SK-N-SH treated with all-trans-retinoic acid at 6 μM for 48 hours (cell line): Measurements from ENCODE around the gene HSPB8.
"Not testable (repeated sequence)": the region's sequence is repeated elsewhere in the genome, so short reads cannot be mapped to it uniquely, and the experiment has no call there.

Source experiments
- ATAC-seq: fragments of 200-7000 bp; cut with Tn5 transposase; 3 replicates; pipeline ENCODE4 v1.9.1; 2020; ENCODE audit warnings: mild to moderate bottlenecking, moderate library complexity
- ARNTL ChIP-seq: fragments of 450-650 bp; formaldehyde crosslinking; IDR thresholded peaks from 2 replicates; pipeline ENCODE4 v1.5.0; 2020; ENCODE audit warnings: low read depth, mild to moderate bottlenecking, moderate library complexity, borderline replicate concordance
- BACH2 ChIP-seq: fragments of 250-450 bp; sonication (Bioruptor Pico); IDR thresholded peaks from 2 replicates; pipeline ENCODE4 v1.9.0; 2021; ENCODE audit warnings: mild to moderate bottlenecking, borderline replicate concordance
- ESRRG ChIP-seq: fragments of 250-450 bp; sonication (Bioruptor Pico); IDR thresholded peaks from 2 replicates; pipeline ENCODE4 v1.6.1; 2021; ENCODE audit warnings: mild to moderate bottlenecking
- GLIS3 ChIP-seq: fragments of 250-450 bp; sonication (Bioruptor Pico); IDR thresholded peaks from 2 replicates; pipeline ENCODE4 v1.5.0; 2020; ENCODE audit warnings: mild to moderate bottlenecking, moderate library complexity
- ISL1 ChIP-seq: fragments of 250-450 bp; sonication (Bioruptor Pico); IDR thresholded peaks from 2 replicates; pipeline ENCODE4 v2.1.2; 2022; ENCODE audit warnings: mild to moderate bottlenecking, moderate library complexity
- OSR1 ChIP-seq: fragments of 250-450 bp; sonication (Bioruptor Pico); IDR thresholded peaks from 2 replicates; pipeline ENCODE4 v1.8.0; 2022; ENCODE audit warnings: moderate library complexity, mild to moderate bottlenecking, inconsistent platforms
- PATZ1 ChIP-seq: fragments of 250-450 bp; sonication (Bioruptor Pico); IDR thresholded peaks from 2 replicates; pipeline ENCODE4 v1.8.0; 2020; ENCODE audit warnings: mild to moderate bottlenecking, moderate library complexity, borderline replicate concordance
- PPARA ChIP-seq: fragments of 250-450 bp; sonication (Bioruptor Pico); IDR thresholded peaks from 2 replicates; pipeline ENCODE4 v1.5.0; 2020; ENCODE audit warnings: mild to moderate bottlenecking, borderline replicate concordance
- RARB ChIP-seq: fragments of 250-450 bp; sonication (Bioruptor Pico); IDR thresholded peaks from 2 replicates; pipeline ENCODE4 v1.8.0; 2021; ENCODE audit warnings: mild to moderate bottlenecking, moderate library complexity
- TOX ChIP-seq: fragments of 250-450 bp; sonication (Bioruptor Pico); IDR thresholded peaks from 2 replicates; pipeline ENCODE4 v1.8.0; 2021; ENCODE audit warnings: mild to moderate bottlenecking, moderate library complexity, borderline replicate concordance
- TSHZ2 ChIP-seq: fragments of 250-450 bp; sonication (Bioruptor Pico); IDR thresholded peaks from 2 replicates; pipeline ENCODE4 v1.5.0; 2020; ENCODE audit warnings: mild to moderate bottlenecking, moderate library complexity
- ZC3H10 ChIP-seq: fragments of 250-450 bp; sonication (Bioruptor Pico); IDR thresholded peaks from 2 replicates; pipeline ENCODE4 v1.5.1; 2021; ENCODE audit warnings: mild to moderate bottlenecking, moderate library complexity
- ZFP3 ChIP-seq: fragments of 250-450 bp; sonication (Bioruptor Pico); IDR thresholded peaks from 2 replicates; pipeline ENCODE4 v1.5.0; 2020; ENCODE audit warnings: mild to moderate bottlenecking, moderate library complexity
- ZFP30 ChIP-seq: fragments of 450-650 bp; formaldehyde crosslinking; IDR thresholded peaks from 2 replicates; pipeline ENCODE4 v1.5.0; 2022; ENCODE audit warnings: mild to moderate bottlenecking, moderate library complexity
- ZNF565 ChIP-seq: fragments of 450-650 bp; formaldehyde crosslinking; conservative IDR thresholded peaks from 2 replicates; pipeline ENCODE4 v1.5.0; 2020; ENCODE audit warnings: low read depth, mild to moderate bottlenecking, moderate library complexity
- ZNF70 ChIP-seq: fragments of 450-650 bp; formaldehyde crosslinking; IDR thresholded peaks from 2 replicates; pipeline ENCODE4 v1.5.0; 2020; ENCODE audit warnings: mild to moderate bottlenecking, moderate library complexity
- TF ChIP-seq, protein P1 (sequence below): fragments of 250-450 bp; sonication (Bioruptor Pico); IDR thresholded peaks from 2 replicates; pipeline ENCODE4 v1.5.1; 2021; ENCODE audit warnings: mild to moderate bottlenecking, moderate library complexity
- TF ChIP-seq, protein P2 (sequence below): fragments of 250-450 bp; sonication (Bioruptor Pico); IDR thresholded peaks from 2 replicates; pipeline ENCODE4 v1.8.0; 2021; ENCODE audit warnings: low read depth, mild to moderate bottlenecking, moderate library complexity, borderline replicate concordance

Gene HSPB8

DNA sequence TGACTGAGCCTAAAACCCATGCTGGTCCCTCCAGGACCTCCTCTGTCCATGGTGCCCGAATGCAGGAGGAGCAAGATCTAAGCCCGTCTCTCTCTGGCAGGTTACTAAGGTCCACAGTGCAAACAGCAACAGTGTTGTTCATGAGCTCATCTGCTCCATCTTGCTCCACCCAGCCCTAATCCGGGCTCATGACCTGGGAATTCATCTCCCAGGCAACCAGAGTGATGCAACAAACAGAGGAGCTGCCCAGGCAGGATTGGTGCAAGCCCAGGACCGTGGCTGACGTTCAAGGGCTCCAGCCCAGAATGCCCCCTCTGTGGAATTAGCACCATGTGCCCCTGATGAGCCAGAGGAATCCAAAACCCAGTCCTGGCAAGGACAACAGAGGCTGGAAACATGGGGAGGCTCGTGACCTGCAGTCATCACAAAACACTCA, 29.9 kb downstream of the HSPB8 start:
- no peak for ATAC-seq
- TF ChIP-seq PATZ1 (CRISPR knock-in tag) (no peak), ZFP3 (no peak), ZNF565 (CRISPR knock-in tag) (no peak), TSHZ2 (CRISPR knock-in tag) (no peak), ARNTL (no peak)
- TF ChIP-seq, protein P1, sequence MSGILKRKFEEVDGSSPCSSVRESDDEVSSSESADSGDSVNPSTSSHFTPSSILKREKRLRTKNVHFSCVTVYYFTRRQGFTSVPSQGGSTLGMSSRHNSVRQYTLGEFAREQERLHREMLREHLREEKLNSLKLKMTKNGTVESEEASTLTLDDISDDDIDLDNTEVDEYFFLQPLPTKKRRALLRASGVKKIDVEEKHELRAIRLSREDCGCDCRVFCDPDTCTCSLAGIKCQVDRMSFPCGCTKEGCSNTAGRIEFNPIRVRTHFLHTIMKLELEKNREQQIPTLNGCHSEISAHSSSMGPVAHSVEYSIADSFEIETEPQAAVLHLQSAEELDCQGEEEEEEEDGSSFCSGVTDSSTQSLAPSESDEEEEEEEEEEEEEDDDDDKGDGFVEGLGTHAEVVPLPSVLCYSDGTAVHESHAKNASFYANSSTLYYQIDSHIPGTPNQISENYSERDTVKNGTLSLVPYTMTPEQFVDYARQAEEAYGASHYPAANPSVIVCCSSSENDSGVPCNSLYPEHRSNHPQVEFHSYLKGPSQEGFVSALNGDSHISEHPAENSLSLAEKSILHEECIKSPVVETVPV (CRISPR knock-in tag) = no peak

- TF ChIP-seq BACH2 (CRISPR knock-in tag) = no peak
- no peak for TF ChIP-seq TOX (CRISPR knock-in tag)
- TF ChIP-seq OSR1 = no peak
- TF ChIP-seq ZFP30 = no peak
- no peak for TF ChIP-seq ISL1 (CRISPR knock-in tag)
- TF ChIP-seq, protein P2, sequence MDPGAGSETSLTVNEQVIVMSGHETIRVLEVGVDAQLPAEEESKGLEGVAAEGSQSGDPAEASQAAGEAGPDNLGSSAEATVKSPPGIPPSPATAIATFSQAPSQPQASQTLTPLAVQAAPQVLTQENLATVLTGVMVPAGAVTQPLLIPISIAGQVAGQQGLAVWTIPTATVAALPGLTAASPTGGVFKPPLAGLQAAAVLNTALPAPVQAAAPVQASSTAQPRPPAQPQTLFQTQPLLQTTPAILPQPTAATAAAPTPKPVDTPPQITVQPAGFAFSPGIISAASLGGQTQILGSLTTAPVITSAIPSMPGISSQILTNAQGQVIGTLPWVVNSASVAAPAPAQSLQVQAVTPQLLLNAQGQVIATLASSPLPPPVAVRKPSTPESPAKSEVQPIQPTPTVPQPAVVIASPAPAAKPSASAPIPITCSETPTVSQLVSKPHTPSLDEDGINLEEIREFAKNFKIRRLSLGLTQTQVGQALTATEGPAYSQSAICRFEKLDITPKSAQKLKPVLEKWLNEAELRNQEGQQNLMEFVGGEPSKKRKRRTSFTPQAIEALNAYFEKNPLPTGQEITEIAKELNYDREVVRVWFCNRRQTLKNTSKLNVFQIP (CRISPR knock-in tag) = no peak
- no peak for TF ChIP-seq ZNF565 (CRISPR knock-in tag)
- TF ChIP-seq GLIS3 (CRISPR knock-in tag) = no peak
- TF ChIP-seq ZNF70 (CRISPR knock-in tag) = no peak
- TF ChIP-seq ESRRG (CRISPR knock-in tag) = no peak
- no peak for TF ChIP-seq ZFP3
- no peak for TF ChIP-seq PPARA (CRISPR knock-in tag)
- TF ChIP-seq TSHZ2 (CRISPR knock-in tag) = no peak
- no peak for TF ChIP-seq ZC3H10
- no peak for TF ChIP-seq PATZ1 (CRISPR knock-in tag)
- no peak for ATAC-seq
These were observed 33.2 kb downstream of the HSPB8 start for GRCh38 chr12:119211884-119212283.

GRCh38 chr12:119216084-119216483, 37.4 kb downstream of the HSPB8 start:
- no peak for ATAC-seq
- TF ChIP-seq RARB (CRISPR knock-in tag) = no peak

GRCh38 chr12:119218875-119219274, 40.1 kb downstream of the HSPB8 start:
- not testable (repeated sequence) for ATAC-seq
